ENCODE data around the gene ROS1. TPM values are rescaled to one million over a fixed set of nuclear protein-coding genes. Genes with fewer than 3 reads are reported as not detected.
A peak's percentile ranks its signal among the peaks of the same experiment; 100 is the strongest.

The ROS1 gene
- total RNA-seq, 1 donor from 2014 or later = not detected

- Mint-ChIP-seq H3K4me3 (ENCODE audit: unreplicated experiment) (no peak overlapping the region), H3K36me3 (ENCODE audit: low read depth, unreplicated experiment) (no peaks in the 10 kb centered on the region)
- peak; percentile 16 for DNase-seq (ENCODE audit: low read depth)
Observed at GRCh38 chr6:117352466-117353081, 73.2 kb downstream of the ROS1 start.

GRCh38 chr6:117351521-117351920, 74.2 kb downstream of the ROS1 start:
- no peaks in the 10 kb centered on the region for H4K20me1 ChIP-seq (ENCODE audit: insufficient read depth, low read length)
- no peaks in the 10 kb centered on the region for H3K36me3 Mint-ChIP-seq (ENCODE audit: low read depth, unreplicated experiment)
- DNase-seq (ENCODE audit: low read depth) = no peak
- H3K9ac ChIP-seq (ENCODE audit: low read length) = no peak overlapping the region
- no peak overlapping the region for H3K4me2 ChIP-seq (ENCODE audit: low read length)
- no peaks in the 10 kb centered on the region for H3K4me1 Mint-ChIP-seq (ENCODE audit: low read depth, unreplicated experiment)
- no peak overlapping the region for H3K4me3 Mint-ChIP-seq (ENCODE audit: unreplicated experiment)
- H3K27ac ChIP-seq (ENCODE audit: low read depth, low read length) = no peak overlapping the region
- H3K36me3 ChIP-seq (ENCODE audit: insufficient read depth, low read length) = no peaks in the 10 kb centered on the region
- H3K27me3 Mint-ChIP-seq (ENCODE audit: low read depth, unreplicated experiment) = no peaks in the 10 kb centered on the region
- H3K9me3 Mint-ChIP-seq (ENCODE audit: unreplicated experiment) = no peaks in the 10 kb centered on the region
- H2AFZ ChIP-seq (ENCODE audit: low read depth, low read length) = no peak overlapping the region
- H3K27ac Mint-ChIP-seq (ENCODE audit: unreplicated experiment) = no peak overlapping the region
- H3K9me3 ChIP-seq (ENCODE audit: insufficient read depth, low read depth, low read length) = no peaks in the 10 kb centered on the region
- H3K79me2 ChIP-seq (ENCODE audit: insufficient read depth, low read length) = no peaks in the 10 kb centered on the region
- no peak overlapping the region for H3K4me3 ChIP-seq (ENCODE audit: insufficient read depth, low read depth, low read length)
- H3K27me3 ChIP-seq (ENCODE audit: insufficient read depth, low read length) = no peaks in the 10 kb centered on the region
- TF ChIP-seq CTCF (IDR thresholded peaks at IDR 0.05; ENCODE audit: insufficient read depth, low read depth, low read length) (no peak), EZH2 (IDR thresholded peaks at IDR 0.05; ENCODE audit: insufficient read depth, low read length) (no peak)
- H3K4me1 ChIP-seq (ENCODE audit: insufficient read depth, low read length) = no peaks in the 10 kb centered on the region
- no peak for FAIRE-seq

More at GRCh38 chr6:117352466-117353081, 73.2 kb downstream of the ROS1 start:
- Mint-ChIP-seq H3K9me3 (ENCODE audit: unreplicated experiment) (no peaks in the 10 kb centered on the region), H3K4me1 (ENCODE audit: low read depth, unreplicated experiment) (no peaks in the 10 kb centered on the region), H3K27me3 (ENCODE audit: low read depth, unreplicated experiment) (no peaks in the 10 kb centered on the region), H3K27ac (ENCODE audit: unreplicated experiment) (no peak overlapping the region)
- Histone ChIP-seq H3K27me3 (ENCODE audit: insufficient read depth, low read length) (no peaks in the 10 kb centered on the region), H3K79me2 (ENCODE audit: insufficient read depth, low read length) (no peaks in the 10 kb centered on the region), H3K36me3 (ENCODE audit: insufficient read depth, low read length) (no peaks in the 10 kb centered on the region), H3K9ac (ENCODE audit: low read length) (no peak overlapping the region), H3K4me3 (ENCODE audit: insufficient read depth, low read depth, low read length) (no peak overlapping the region), H3K4me1 (ENCODE audit: insufficient read depth, low read length) (no peaks in the 10 kb centered on the region), H4K20me1 (ENCODE audit: insufficient read depth, low read length) (no peaks in the 10 kb centered on the region), H3K9me3 (ENCODE audit: insufficient read depth, low read depth, low read length) (no peaks in the 10 kb centered on the region), H3K27ac (ENCODE audit: low read depth, low read length) (no peak overlapping the region), H3K4me2 (ENCODE audit: low read length) (no peak overlapping the region), H2AFZ (ENCODE audit: low read depth, low read length) (peak overlapping the region; percentile 64)
- peak; percentile 64 for TF ChIP-seq CTCF (IDR thresholded peaks at IDR 0.05; ENCODE audit: insufficient read depth, low read depth, low read length)
- no peak for TF ChIP-seq EZH2 (IDR thresholded peaks at IDR 0.05; ENCODE audit: insufficient read depth, low read length)
- FAIRE-seq = no peak
